Measurements from ENCODE around the gene INHBC. TPM values are rescaled to one million over a fixed set of nuclear protein-coding genes. Genes with fewer than 3 reads are reported as not detected.

Gene INHBC
- total and polyA plus RNA-seq, 8 donors = 0.37 TPM; not detected in 7

DNA sequence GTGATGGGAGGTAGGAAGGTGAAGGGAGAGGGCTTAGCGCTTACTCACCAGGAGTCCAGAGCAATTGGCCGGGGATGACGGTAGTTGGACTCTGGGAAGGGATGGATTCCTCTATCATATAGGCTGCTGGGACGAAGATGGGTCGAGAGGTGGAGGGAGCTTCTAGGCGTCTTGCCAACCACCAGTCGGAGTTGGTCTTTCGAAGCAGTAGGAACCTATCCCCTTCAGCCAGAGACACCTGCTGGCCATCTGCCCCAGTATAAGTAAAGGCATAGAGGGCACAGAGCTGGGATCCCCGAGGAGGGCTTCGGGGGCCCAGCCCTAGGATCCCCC lies 44.4 kb downstream of the INHBC start:
- intact Hi-C loops (cut with DNase I; ENCODE audit: low total_unique reads) = no loop called here
- 74 to 85% (median 81%) methylated on average over 10 of the region's 10 CpGs for WGBS, 5 donors

GRCh38 chr12:57479376-57480115 lies 45.0 kb downstream of the INHBC start, which contains the start of gene ARHGAP9:
TSS of gene ARHGAP9 (minus strand) at chr12:57479866. CDS start at chr12:57479406, 460 bp downstream.
- peaks cover 0 to 5% (median 0%) of the 10 kb centered on the region in 4 donors for H3K36me3 ChIP-seq
- no peaks in the 10 kb centered on the region for H3K9me3 ChIP-seq
- H3K4me1 ChIP-seq = peaks cover 17 to 23% (median 21%) of the 10 kb centered on the region in 4 donors
- peaks cover 0 to 69% (median 37%) of the 10 kb centered on the region in 3 donors for H3K27me3 ChIP-seq
- WGBS, 5 donors = 61 to 72% (median 67%) methylated on average over 6 of the region's 6 CpGs
- peak within 1 kb of the TSS in 3 of 4 donors; percentile 10 to 49 (median 11) for H3K4me3 ChIP-seq
- H3K27ac ChIP-seq = peak within 1 kb of the TSS; percentile 61 to 80 (median 71)
- TF ChIP-seq EP300 (IDR thresholded peaks at IDR 0.05) = no peak
- TF ChIP-seq POLR2AphosphoS5 (IDR thresholded peaks at IDR 0.05) = no peak
- no peak for TF ChIP-seq CTCF (IDR thresholded peaks at IDR 0.05)
- no peak for TF ChIP-seq POLR2A (IDR thresholded peaks at IDR 0.05)
- no peak for DNase-seq
- intact Hi-C loops (cut with DNase I; ENCODE audit: low total_unique reads) = no loop called here

More for the DNA sequence above, 44.4 kb downstream of the INHBC start:
- Histone ChIP-seq H3K27me3 (peaks cover 0 to 70% (median 41%) of the 10 kb centered on the region in 3 donors), H3K4me3 (peak overlapping the region in 3 of 4 donors; percentile 10 to 49 (median 11)), H3K9me3 (no peaks in the 10 kb centered on the region), H3K4me1 (peaks cover 17 to 28% (median 23%) of the 10 kb centered on the region in 4 donors), H3K36me3 (peaks cover 0 to 11% (median 0%) of the 10 kb centered on the region in 4 donors), H3K27ac (peak overlapping the region; percentile 61 to 80 (median 71))
- no peak for TF ChIP-seq CTCF (IDR thresholded peaks at IDR 0.05)
- TF ChIP-seq EP300 (IDR thresholded peaks at IDR 0.05) = no peak
- TF ChIP-seq POLR2AphosphoS5 (IDR thresholded peaks at IDR 0.05) = no peak
- no peak for TF ChIP-seq POLR2A (IDR thresholded peaks at IDR 0.05)
- DNase-seq = no peak

GRCh38 chr12:57481671-57482070 lies 47.1 kb downstream of the INHBC start:
- Histone ChIP-seq H3K36me3 (no peaks in the 10 kb centered on the region), H3K4me3 (no peak overlapping the region), H3K9me3 (no peaks in the 10 kb centered on the region), H3K4me1 (peaks cover 0 to 1% (median under 1%) of the 10 kb centered on the region in 4 donors), H3K27me3 (peaks cover 0 to 50% (median 16%) of the 10 kb centered on the region in 3 donors), H3K27ac (no peak overlapping the region)
- TF ChIP-seq EP300 (IDR thresholded peaks at IDR 0.05) (no peak), CTCF (IDR thresholded peaks at IDR 0.05) (no peak), POLR2A (IDR thresholded peaks at IDR 0.05) (no peak), POLR2AphosphoS5 (IDR thresholded peaks at IDR 0.05) (no peak)
- intact Hi-C loops (cut with DNase I; ENCODE audit: low total_unique reads) = no loop called here
- 69 to 78% (median 76%) methylated on average over 1 of the region's 1 CpG for WGBS, 5 donors
- no peak for DNase-seq

DNA sequence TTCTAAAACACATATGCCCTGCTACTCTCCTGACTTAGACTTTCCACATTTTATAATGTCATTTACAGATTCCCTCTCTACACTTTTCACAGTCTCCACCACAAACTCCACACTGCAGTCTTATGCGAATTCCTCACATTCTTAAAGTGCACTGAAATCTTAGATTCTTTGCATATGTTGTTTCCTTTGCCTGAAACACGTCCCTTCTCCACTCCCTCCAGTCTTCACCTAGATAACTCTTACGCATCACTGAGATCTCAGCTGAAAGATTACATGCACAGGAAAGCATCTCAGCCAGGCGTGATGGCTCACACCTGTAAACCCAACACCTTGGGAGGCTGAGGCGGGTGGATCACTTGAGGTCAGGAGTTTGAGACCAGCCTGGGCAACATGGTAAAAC lies 48.9 kb downstream of the INHBC start:
- H3K36me3 ChIP-seq = no peaks in the 10 kb centered on the region
- no peak for DNase-seq
- no peaks in the 10 kb centered on the region for H3K9me3 ChIP-seq
- peaks cover 0 to 32% (median 0%) of the 10 kb centered on the region in 3 donors for H3K27me3 ChIP-seq
- 52 to 68% (median 57%) methylated on average over 5 of the region's 5 CpGs for WGBS, 5 donors
- H3K4me3 ChIP-seq = no peak overlapping the region
- TF ChIP-seq POLR2AphosphoS5 (IDR thresholded peaks at IDR 0.05) = no peak
- TF ChIP-seq EP300 (IDR thresholded peaks at IDR 0.05) = no peak
- TF ChIP-seq POLR2A (IDR thresholded peaks at IDR 0.05) = no peak
- TF ChIP-seq CTCF (IDR thresholded peaks at IDR 0.05) = no peak
- intact Hi-C loops (cut with DNase I; ENCODE audit: low total_unique reads) = no loop called here
- no peak overlapping the region for H3K27ac ChIP-seq
- H3K4me1 ChIP-seq = peaks cover 2 to 11% (median 8%) of the 10 kb centered on the region in 4 donors

Measured in stomach (tissue), 9 donors.